HepG2 (cell line): ENCODE measurements around the gene ZNF207. TPM values are rescaled to one million over a fixed set of nuclear protein-coding genes. Genes with fewer than 3 reads are reported as not detected.

ENCODE experiments used
- ATF5 ChIP-seq: sonication (generic); formaldehyde crosslinking; IDR thresholded peaks from 2 replicates; pipeline ENCODE4 v1.4.0; 2020; ENCODE audit warnings: mild to moderate bottlenecking, low read depth, missing genetic modification reagents
- KDM2A ChIP-seq: sonication (generic); formaldehyde crosslinking; IDR thresholded peaks from 2 replicates; pipeline ENCODE4 v1.4.0; 2020; ENCODE audit warnings: low read depth, missing genetic modification reagents, borderline replicate concordance
- KIAA2018 ChIP-seq: sonication (generic); formaldehyde crosslinking; IDR thresholded peaks from 2 replicates; pipeline ENCODE4 v1.5.0; 2020; ENCODE audit warnings: mild to moderate bottlenecking, missing genetic modification reagents, borderline replicate concordance
- MTA1 ChIP-seq: sonication (generic); formaldehyde crosslinking; IDR thresholded peaks from 2 replicates; pipeline ENCODE4 v1.4.0; 2020; ENCODE audit warnings: missing genetic modification reagents, mild to moderate bottlenecking, borderline replicate concordance
- NFAT5 ChIP-seq: sonication (generic); formaldehyde crosslinking; IDR thresholded peaks from 2 replicates; pipeline ENCODE4 v1.4.0; 2020; ENCODE audit warnings: missing genetic modification reagents
- XRCC5 ChIP-seq: fragments of 200-400 bp; formaldehyde crosslinking; optimal IDR thresholded peaks from 2 replicates; pipeline ENCODE3; 2017; ENCODE audit warnings: mild to moderate bottlenecking, low read length
- ZBTB4 ChIP-seq: sonication (generic); formaldehyde crosslinking; IDR thresholded peaks from 2 replicates; pipeline ENCODE4 v1.4.0; 2020; ENCODE audit warnings: missing genetic modification reagents, mild to moderate bottlenecking, borderline replicate concordance
- ZNF710 ChIP-seq: sonication (generic); formaldehyde crosslinking; IDR thresholded peaks from 2 replicates; pipeline ENCODE4 v1.5.0; 2020; ENCODE audit warnings: mild to moderate bottlenecking, missing genetic modification reagents, borderline replicate concordance
- polyA plus RNA-seq, 8 experiments: library from polyadenylated mRNA; depleted of rRNA in 3 of 8; stranded (reverse) in 7 of 8; unstranded in 1 of 8; fragments of >200 nt; fragmentation: Illumina TruSeq in 4 of 8; extraction: Trizol in 4 of 8; gene quantifications; 2 replicates each; pipeline versions ENCODE4 v1.2.1 to v1.2.3, GENCODE V29; 2011 to 2016; ENCODE audit warnings: low read depth in 4 of 8, missing spikeins in 1 of 8, mixed read lengths in 1 of 8; ENCODE audit not compliant: insufficient read depth in 1 of 8
- total RNA-seq, 5 experiments: library from RNA; depleted of rRNA; stranded (reverse); fragments of >200 nt; fragmentation: Illumina TruSeq; extraction: Trizol; gene quantifications; 2 replicates each; pipeline ENCODE4 v1.2.3, GENCODE V29; 2016; ENCODE audit warnings: low read depth in 1 of 5

Gene ZNF207
- total and polyA plus RNA-seq, 2 of the 13 experiments (the other 11 are each of a cell fraction or from before 2014, with no cell fraction given): 150 to 164 TPM

DNA sequence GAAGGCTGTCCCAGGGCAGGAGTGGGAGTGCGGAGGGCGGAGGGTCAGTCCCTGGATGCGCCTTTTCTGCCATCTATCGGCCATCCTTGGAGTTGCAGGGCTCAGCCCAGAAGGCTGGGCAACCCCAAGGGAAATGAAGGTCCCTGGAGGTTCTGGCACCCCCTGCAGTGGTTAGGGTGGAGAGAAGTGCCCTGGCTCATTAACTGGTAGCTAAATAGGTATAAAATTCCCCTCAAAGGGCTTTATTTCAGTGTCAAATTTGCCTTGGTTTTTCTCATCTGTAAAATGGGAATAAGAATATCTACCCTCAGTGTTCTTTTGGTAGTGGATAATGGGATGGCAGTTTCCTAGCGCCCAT, 30.4 kb upstream of the ZNF207 start (continued):
- no peak for TF ChIP-seq KIAA2018
- no peak for TF ChIP-seq MTA1
- TF ChIP-seq NFAT5 (CRISPR knock-in tag): no peak
- TF ChIP-seq XRCC5: peak; percentile 67
- TF ChIP-seq KDM2A (CRISPR knock-in tag): 0 out of 2 replicates have a peak, but pooled peaks have one; percentile 38
- TF ChIP-seq ATF5 (CRISPR knock-in tag): no peak
- TF ChIP-seq ZNF710 (CRISPR knock-in tag): no peak
- TF ChIP-seq ZBTB4 (CRISPR knock-in tag): no peak
